HFFc6 (cell line): ENCODE results near the gene PPTC7. TPM values are rescaled to one million over a fixed set of nuclear protein-coding genes. Genes with fewer than 3 reads are reported as not detected.
"Not testable (repeated sequence)": the region's sequence is repeated elsewhere in the genome, so short reads cannot be mapped to it uniquely, and the experiment has no call there.

Experiments
- DNase-seq: peaks from one replicate; pipeline ENCODE4 v3.0.0-alpha.2; 2018
- H3K27ac Mint-ChIP-seq: 2 replicates; pipeline ENCODE4 v1.8.0; 2020; ENCODE audit warnings: mild to moderate bottlenecking, mixed read lengths
- H3K27me3 Mint-ChIP-seq: 2 replicates; pipeline ENCODE4 v1.8.0; 2021; ENCODE audit warnings: mild to moderate bottlenecking, moderate library complexity, mixed read lengths; ENCODE audit not compliant: insufficient read depth
- H3K36me3 Mint-ChIP-seq: 2 replicates; pipeline ENCODE4 v1.8.0; 2021; ENCODE audit warnings: low read depth, mixed read lengths
- H3K4me1 Mint-ChIP-seq: 2 replicates; pipeline ENCODE4 v1.8.0; 2020; ENCODE audit warnings: low read depth, mixed read lengths
- H3K4me3 Mint-ChIP-seq: 2 replicates; pipeline ENCODE4 v1.8.0; 2020; ENCODE audit warnings: mild to moderate bottlenecking, moderate library complexity, mixed read lengths
- H3K9me3 Mint-ChIP-seq: 2 replicates; pipeline ENCODE4 v1.8.0; 2020; ENCODE audit warnings: mild to moderate bottlenecking, mixed read lengths
- CTCF ChIP-seq: fragments of 200-600 bp; sonication (generic); IDR thresholded peaks from 2 replicates; pipeline ENCODE4 v1.5.0; 2021; ENCODE audit warnings: antibody characterized with exemption, mild to moderate bottlenecking
- total RNA-seq, 6 experiments: library from RNA; stranded (reverse); fragmentation: NEBNext Ultra II Directional; extraction: Animal tissue kit (Norgen Biotek cat#: 25700); gene quantifications; 2 replicates in 1 of 6; 3 replicates in 5 of 6; pipeline ENCODE4 v1.2.3, GENCODE V29; 2021

PPTC7 gene
- total RNA-seq, 6 experiments from 2014 or later = 8.9 to 13.6 (median 12.0) TPM

GRCh38 chr12:110615171-110615570 is 32.1 kb upstream of the PPTC7 start:
- Mint-ChIP-seq H3K4me1 (peaks cover 10% of the 10 kb centered on the region), H3K27ac (no peak overlapping the region; the same call in 1 of the 2 replicates), H3K4me3 (0 out of 2 replicates have a peak overlapping the region, but pooled peaks have one; percentile 37), H3K36me3 (no peaks in the 10 kb centered on the region), H3K27me3 (no peaks in the 10 kb centered on the region; the same call in 1 of the 2 replicates), H3K9me3 (no peaks in the 10 kb centered on the region)
- TF ChIP-seq CTCF = no peak
- DNase-seq = no peak

GRCh38 chr12:110613771-110614684 is 30.9 kb upstream of the PPTC7 start, which contains the start of gene TCTN1:
Gene TCTN1, plus strand, starts transcription at chr12:110614129. Its CDS starts 54 bp downstream, at chr12:110614183.
- peak within 1 kb of the TSS; percentile 89 for H3K4me3 Mint-ChIP-seq

GRCh38 chr12:110613071-110613770 is 30.1 kb upstream of the PPTC7 start:
- TF ChIP-seq CTCF = no peak
- DNase-seq = no peak
- Mint-ChIP-seq H3K36me3 (no peaks in the 10 kb centered on the region), H3K27me3 (no peaks in the 10 kb centered on the region; the same call in 1 of the 2 replicates), H3K9me3 (no peaks in the 10 kb centered on the region), H3K27ac (peak overlapping the region; percentile 85; the same call in 1 of the 2 replicates), H3K4me1 (peaks cover 11% of the 10 kb centered on the region), H3K4me3 (peak overlapping the region; percentile 89)

More at GRCh38 chr12:110613771-110614684, 30.9 kb upstream of the PPTC7 start, which contains the start of gene TCTN1:
- TF ChIP-seq CTCF = 0 out of 2 replicates have a peak, but pooled peaks have one; percentile 10
- H3K9me3 Mint-ChIP-seq = no peaks in the 10 kb centered on the region
- no peaks in the 10 kb centered on the region; the same call in 1 of the 2 replicates for H3K27me3 Mint-ChIP-seq
- peak within 1 kb of the TSS; percentile 85 for H3K27ac Mint-ChIP-seq
- DNase-seq = peak; percentile 96
- H3K4me1 Mint-ChIP-seq = peaks cover 10% of the 10 kb centered on the region
- no peaks in the 10 kb centered on the region for H3K36me3 Mint-ChIP-seq

GRCh38 chr12:110606253-110606611 is 23.1 kb upstream of the PPTC7 start:
- H3K36me3 Mint-ChIP-seq = no peaks in the 10 kb centered on the region
- 0 out of 2 replicates have a peak, but pooled peaks cover 5% of the 10 kb centered on the region for H3K4me1 Mint-ChIP-seq
- H3K4me3 Mint-ChIP-seq = peak overlapping the region; percentile 25; the same call in 1 of the 2 replicates
- no peak for DNase-seq
- no peaks in the 10 kb centered on the region for H3K9me3 Mint-ChIP-seq
- TF ChIP-seq CTCF = no peak
- H3K27me3 Mint-ChIP-seq = no peaks in the 10 kb centered on the region; the same call in 1 of the 2 replicates
- H3K27ac Mint-ChIP-seq = no peak overlapping the region

GRCh38 chr12:110602085-110602814 is 19.1 kb upstream of the PPTC7 start:
- TF ChIP-seq CTCF = peak; percentile 83
- DNase-seq = peak; percentile 38
- not testable (repeated sequence) for H3K4me3 Mint-ChIP-seq, H3K4me1 Mint-ChIP-seq, H3K36me3 Mint-ChIP-seq, H3K27me3 Mint-ChIP-seq, H3K27ac Mint-ChIP-seq, H3K9me3 Mint-ChIP-seq
